ENCODE measurements around the gene SULT1A2.

DNA sequence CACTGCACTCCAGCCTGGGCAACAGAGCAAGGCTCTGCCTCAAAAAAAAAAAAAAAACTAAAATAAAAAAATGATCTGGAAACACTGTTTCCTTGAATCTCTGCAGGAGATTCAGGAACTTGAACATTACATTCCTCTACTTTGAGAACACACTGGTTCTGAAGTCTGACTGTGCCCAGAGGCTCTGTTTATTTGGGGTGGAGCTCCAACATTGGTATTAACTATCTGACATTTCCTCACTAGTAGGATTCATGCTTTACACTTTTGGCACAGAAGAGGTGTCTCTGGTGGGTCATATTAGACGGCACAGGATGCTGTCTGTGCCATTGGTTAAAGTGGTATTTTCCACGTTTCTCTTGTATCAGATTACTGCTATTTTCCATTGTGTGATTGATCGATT is 10.4 kb downstream of the SULT1A2 start:
- TF ChIP-seq, protein P1, sequence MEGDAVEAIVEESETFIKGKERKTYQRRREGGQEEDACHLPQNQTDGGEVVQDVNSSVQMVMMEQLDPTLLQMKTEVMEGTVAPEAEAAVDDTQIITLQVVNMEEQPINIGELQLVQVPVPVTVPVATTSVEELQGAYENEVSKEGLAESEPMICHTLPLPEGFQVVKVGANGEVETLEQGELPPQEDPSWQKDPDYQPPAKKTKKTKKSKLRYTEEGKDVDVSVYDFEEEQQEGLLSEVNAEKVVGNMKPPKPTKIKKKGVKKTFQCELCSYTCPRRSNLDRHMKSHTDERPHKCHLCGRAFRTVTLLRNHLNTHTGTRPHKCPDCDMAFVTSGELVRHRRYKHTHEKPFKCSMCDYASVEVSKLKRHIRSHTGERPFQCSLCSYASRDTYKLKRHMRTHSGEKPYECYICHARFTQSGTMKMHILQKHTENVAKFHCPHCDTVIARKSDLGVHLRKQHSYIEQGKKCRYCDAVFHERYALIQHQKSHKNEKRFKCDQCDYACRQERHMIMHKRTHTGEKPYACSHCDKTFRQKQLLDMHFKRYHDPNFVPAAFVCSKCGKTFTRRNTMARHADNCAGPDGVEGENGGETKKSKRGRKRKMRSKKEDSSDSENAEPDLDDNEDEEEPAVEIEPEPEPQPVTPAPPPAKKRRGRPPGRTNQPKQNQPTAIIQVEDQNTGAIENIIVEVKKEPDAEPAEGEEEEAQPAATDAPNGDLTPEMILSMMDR (optimal IDR thresholded peaks at IDR 0.05 in 1 of 3, IDR thresholded peaks at IDR 0.05 in 1 of 3, conservative IDR thresholded peaks at IDR 0.05 in 1 of 3; ENCODE audit: extremely low read depth in 1 of 3, insufficient read depth in 2 of 3, low read length in 3 of 3), result no peak
- TF ChIP-seq EZH2 (IDR thresholded peaks at IDR 0.05; ENCODE audit: low read length), result no peak

All from keratinocyte (primary cell).